Activated CD4-positive, alpha-beta T cell treated with anti-CD3 and anti-CD28 coated beads for 1 hour (primary cell): Measurements from ENCODE around the gene SAXO1.

Source experiments
- DNase-seq: peaks from one replicate; pipeline ENCODE4 v3.0.0-alpha.2; 2020

Gene SAXO1

DNA sequence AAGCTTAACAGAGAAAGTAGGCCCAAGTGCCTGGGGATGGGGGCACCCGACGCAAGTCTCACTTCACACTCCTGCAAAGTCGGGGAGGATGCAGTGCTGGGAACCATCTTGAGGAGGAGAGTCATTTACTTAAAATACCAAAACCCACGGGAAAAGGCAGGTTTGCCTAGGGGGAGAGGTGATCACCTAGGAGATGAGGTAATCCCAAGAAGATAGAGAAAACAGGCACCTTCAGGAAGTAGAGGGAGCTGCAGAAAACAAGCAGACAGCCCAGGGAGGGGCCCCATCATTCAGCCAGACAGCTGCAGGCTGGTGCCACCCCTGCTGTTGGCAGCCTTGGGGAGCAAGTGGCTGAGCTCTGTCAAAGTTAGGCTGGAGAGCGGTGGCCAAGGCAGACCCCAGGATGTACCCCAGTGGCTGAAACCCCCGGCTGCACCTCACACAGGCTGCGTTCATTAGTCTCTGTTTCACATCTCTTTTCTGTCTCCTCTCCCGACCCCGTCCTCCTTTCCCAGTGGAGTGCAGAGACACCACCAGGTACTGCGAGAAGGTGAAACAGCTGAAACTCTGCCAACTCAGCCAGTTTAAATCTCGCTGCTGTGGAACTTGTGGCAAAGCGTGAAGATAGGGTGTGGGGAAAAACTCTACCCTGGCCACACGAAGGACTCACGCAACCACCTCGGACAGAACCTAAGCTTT, 124.9 kb downstream of the SAXO1 start:
- no peak for DNase-seq

DNA sequence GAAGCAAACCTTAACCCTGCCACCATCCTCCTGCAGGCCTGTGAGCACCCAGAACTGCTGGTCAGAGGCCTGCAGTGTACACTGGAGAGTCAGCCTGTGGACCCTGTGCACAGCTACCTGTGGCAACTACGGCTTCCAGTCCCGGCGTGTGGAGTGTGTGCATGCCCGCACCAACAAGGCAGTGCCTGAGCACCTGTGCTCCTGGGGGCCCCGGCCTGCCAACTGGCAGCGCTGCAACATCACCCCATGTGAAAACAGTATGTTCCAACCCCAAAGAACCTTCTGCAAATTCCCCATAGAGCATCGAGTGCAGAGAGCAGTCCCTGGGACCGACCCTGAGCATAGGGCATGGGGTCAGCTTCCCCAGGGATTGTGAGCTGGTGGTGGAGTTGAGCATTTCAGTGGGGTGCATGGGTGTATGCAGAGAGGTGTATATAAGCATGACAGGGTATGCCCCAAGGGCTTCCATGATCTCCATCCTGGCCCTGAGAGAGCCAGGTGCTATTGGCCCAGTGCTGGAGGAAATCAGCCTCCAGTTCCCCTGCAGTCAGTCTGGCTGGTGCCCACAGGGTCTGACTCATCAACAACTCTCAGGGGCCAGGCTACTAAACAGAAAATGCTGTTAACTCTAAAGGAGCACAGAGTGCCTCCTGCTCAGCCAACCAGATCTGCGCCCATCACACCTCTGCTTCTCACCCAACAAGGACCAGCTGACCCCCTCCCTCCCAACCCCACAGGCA, 126.2 kb downstream of the SAXO1 start:
- DNase-seq, result no peak

DNA sequence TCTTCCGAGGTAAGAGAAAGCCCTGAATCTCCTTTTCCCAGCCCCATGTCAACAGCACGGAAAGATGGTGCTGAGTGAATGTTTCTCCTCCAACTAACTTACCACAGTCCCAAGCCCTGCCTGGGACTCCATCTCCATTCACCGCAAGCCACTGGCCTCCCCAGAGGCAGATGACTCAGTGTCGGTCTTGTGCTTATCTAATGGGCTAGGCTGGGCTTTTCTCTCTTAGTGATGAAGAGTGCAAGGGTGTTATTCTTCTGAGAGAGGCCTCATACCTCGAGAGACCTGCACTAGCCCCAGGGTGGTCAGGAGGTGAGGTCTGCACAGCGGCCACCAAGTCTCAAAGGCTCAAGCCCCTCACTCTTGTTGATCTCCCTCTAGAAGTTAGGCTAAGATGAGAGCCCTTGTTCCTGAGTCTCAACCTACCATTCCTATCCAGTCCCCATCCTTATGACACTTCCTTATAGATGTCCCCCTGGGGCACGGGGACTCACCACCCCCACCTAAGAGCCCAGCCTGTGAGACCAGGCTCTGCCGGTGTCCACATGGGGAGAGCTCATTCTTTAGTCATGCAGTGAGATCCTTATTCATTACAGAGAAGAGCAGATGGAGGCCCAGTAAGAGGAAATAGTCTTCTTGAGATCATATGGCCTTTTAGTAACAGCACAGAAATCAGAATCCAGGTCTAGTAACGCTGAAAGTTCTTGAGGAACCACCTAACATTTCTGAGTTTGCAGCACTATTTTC, 127.0 kb downstream of the SAXO1 start:
- no peak for DNase-seq

DNA sequence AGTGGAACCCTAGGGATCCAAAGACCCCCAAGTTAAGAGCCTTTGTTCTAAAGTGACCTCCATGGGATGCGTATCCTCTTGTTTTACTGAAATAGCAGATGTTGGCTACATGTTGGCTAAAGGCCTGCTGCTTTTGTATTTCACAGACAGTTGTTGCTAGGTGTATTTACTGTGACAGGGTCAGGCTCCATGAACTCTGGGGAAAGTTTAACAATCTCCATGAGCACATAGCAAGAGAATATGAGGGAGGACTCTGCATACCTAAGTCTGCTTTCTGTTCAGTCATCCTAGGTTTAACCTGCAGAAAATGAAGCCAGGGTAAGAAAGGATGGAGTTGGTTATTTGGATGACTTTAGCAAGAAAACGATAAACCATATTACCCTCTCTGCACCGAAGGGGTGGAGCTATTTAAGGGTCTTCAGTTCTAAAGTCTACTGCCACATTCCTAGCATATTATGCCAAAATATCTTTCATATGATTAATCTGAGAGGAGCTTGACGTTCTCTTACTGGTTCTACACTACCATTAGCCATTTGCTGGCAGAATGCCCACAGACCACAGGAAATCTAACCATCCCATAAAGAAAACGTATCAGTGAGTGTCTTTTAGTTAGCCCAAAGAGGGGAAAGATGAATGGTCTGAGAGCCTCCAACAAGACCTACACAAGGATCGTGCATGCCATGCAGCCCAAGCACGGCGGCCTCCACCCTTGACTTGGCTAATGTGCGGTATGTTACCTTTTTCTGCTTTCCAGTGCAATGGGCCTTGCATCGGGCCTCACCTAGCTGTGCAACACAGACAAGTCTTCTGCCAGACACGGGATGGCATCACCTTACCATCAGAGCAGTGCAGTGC, 127.8 kb downstream of the SAXO1 start:
- no peak for DNase-seq

DNA sequence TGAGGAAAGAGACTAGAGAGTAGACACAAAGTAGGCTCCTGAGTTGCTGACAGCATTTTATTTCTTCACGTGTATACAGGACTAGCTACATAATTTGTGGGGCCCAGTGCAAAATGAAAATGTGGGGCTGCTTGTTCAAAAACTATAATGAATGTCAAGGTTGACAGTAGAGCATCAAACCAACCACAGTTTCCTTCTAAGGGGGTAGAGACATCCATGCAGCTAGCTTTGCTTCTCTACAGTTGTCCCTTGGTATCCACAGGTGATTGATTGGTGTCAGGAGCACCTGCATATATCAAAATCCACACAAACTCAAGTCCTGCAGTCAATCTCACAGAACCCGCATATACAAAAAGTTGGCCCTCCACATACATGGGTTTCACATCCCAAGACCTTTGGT, 129.6 kb downstream of the SAXO1 start:
- no peak for DNase-seq

DNA sequence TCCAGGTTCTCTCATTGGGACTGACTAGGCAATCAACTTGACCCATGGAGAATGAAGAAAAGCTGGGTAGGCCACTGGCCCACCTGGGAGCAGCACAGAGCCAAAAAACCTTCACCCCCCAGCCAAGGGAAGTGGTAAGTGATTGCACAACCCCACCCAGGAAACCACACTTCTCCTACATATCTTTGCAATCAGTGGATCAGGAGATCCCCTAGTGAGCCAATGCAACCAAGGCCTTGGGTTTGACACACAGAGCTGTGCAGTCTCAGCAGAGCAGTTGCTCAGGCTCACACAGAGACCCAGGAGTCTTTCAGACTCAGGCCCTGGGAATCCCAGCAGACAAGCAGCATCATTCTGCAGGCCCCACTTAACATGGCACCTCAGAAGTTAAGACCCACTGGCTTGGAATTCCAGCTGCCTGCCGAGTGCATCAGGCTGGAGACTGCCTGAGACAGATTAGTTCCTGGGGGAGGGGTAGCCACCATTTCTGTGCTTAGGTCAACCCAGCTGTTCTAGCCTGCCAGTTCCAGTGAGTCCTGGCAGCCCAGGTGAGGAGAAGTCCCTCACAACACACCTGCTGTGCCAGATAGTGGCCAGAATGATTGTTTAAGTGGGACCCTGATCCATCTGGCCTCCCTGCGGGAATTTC, 136.4 kb downstream of the SAXO1 start:
- no peak for DNase-seq

DNA sequence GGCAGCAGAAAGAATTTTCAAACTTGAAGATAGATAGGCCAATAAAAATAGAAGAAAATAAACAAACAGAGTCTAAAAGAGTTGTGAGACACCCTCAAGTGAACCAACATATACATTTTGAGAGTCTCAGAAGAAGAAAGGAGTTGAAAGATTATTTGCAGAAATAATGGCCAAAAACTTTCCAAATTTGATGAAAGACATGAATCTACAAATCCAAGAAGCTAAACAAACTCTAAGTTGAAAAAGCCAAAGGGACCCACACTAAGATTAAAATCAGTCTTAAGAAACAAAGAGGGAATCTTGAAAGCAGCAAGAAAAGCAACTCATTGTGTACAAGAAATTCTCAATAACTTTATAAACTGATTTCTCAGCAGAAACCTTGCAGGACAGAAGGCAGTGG, 137.0 kb downstream of the SAXO1 start:
- DNase-seq, result no peak

DNA sequence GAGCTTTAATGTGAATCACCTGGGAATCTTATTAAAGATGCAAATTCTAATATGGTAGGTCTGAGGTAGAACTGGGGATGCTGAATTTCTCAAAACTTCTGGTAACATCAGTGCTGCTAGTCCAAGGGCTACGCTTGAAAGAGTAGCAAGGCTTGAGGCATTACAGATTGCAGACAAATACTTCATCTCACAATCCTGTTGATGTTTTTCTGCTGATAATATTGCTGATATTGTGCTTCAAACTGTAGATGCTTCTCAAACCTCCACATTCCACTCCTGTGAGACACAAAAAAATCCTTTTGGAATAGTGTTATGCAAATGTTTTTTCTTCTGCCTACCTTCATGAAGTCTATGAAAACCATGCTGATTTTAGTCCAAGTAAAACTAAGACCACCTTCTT, 139.5 kb downstream of the SAXO1 start:
- no peak for DNase-seq

DNA sequence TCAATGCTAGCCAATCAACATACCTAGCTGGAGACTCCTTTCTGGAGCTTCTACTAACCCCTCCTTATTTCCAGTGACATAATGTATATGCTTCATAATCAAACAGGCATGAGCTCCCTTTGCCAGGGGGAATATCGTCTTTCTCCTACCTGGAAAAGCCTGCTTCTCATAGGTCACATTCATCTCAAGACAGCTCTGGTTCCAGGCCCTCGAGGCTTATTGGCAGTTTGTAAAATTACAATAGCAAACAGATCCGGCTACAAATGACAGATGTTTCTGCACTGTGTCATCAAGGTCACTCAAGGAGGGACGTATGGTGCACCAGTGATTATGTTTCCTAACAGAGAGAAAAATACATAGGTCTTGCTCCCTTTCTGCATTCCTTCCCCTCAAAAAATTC, 140.0 kb downstream of the SAXO1 start:
- DNase-seq, result no peak

DNA sequence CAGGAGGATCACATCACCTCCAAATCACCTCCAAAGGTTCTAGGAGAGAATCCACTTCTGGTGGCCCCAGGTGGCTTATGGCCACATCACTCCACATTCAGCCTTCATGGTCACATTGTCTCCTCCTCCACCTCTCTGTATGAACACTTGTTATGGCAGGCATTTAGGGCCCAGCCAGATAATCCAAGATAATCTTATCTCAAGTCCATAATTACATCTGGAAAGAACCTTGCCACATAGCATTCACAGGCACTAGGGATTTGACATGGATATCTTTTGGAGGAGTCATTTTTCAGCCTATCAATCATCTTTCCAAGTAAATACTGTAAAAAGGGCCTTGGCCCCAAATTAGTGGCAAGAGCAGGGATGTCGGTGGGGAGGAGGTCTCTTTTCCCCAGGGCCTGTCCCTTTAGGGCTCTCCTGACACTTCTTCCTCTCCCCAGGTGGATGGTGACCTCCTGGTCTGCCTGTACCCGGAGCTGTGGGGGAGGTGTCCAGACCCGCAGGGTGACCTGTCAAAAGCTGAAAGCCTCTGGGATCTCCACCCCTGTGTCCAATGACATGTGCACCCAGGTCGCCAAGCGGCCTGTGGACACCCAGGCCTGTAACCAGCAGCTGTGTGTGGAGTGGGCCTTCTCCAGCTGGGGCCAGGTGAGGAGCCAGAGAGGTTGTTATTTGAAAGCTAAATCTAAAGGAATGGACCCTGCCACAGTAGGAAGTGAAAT, 140.9 kb downstream of the SAXO1 start:
- DNase-seq, result no peak

DNA sequence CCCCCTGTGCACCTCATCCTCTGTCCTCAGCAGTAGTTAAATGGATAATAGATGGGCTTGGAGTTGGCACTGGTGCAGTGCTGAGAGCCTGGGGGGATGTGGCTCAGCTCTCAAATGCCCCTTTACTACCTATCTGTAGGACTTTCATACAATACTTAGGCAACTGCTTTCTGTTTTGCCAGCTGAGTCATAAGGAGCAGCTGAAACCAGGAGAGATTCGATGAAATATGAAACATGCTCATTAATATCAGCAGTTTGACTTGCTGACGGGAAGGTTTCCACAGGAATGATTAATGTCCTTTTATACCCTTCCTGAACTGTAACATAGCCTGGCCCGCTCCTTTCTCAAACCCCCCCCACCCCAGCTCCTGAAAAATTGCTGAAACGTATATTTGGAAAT, 142.6 kb downstream of the SAXO1 start:
- no peak for DNase-seq

DNA sequence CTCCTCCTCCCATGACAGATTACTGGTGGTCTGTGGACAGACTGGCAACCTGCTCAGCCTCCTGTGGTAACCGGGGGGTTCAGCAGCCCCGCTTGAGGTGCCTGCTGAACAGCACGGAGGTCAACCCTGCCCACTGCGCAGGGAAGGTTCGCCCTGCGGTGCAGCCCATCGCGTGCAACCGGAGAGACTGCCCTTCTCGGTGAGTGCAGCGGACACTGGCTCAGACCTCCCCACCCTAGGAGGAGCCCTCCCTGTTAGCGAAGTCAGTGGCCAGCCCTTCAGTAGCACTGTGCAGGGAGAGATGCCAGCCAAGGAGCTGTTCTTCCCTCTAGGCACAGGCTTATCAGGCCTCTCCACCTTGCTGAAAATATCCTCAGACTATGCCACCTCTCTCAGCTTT, 143.5 kb downstream of the SAXO1 start:
- no peak for DNase-seq

DNA sequence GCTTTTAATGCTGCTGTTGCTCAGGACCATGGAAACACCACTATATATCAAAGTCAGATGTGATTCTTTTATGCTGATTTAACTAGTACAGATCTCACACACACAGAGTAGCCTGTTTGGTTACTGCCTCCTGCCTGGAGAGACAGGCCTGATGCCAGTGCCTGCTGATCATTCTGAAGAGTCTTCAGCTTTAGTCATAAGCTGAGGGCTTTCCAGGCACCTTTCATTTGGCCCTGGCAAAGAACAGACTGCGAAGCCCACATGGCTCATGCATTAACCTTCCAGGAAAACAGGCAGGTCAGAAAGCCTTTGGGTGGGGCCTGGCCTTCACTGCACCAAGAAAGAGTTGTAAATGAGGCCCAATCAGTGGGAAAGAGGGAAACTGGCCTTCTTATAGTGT, 144.7 kb downstream of the SAXO1 start:
- DNase-seq, result no peak

DNA sequence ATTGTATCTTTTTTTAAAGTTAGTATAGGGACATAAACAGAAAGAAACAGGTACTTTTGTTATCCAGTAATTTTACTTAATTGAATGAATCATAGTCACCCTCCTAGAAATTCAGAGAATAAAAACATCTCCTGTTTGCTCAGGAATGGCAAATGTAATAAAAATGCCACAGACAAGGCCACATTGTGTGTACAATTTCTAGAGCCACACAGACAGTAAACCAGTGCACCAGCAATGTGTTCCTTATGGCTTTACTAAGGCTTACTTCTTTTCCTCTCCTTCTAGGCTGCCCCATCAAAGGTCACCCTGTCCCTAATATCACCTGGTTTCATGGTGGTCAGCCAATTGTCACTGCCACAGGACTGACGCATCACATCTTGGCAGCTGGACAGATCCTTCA, 145.5 kb downstream of the SAXO1 start:
- DNase-seq, result no peak

DNA sequence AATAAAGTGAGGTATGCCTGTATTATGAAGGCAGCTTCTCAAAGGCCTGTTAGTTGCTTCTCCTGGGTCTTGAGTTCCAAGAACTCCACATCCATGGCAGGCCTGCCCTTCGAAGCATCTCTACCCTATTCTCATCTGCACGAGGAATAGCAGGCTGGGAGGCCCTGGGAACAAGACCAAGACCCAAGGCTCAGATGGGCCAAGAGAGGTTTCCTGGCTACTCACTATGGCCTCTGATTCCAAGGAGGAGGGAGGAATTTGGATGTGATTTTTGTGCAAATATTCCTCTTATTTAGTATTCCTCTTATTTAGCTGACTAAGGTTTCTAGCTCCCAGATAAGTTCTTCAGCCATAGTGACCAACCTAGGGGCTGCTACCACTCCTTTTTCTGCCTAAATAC, 151.3 kb downstream of the SAXO1 start:
- DNase-seq, result no peak

DNA sequence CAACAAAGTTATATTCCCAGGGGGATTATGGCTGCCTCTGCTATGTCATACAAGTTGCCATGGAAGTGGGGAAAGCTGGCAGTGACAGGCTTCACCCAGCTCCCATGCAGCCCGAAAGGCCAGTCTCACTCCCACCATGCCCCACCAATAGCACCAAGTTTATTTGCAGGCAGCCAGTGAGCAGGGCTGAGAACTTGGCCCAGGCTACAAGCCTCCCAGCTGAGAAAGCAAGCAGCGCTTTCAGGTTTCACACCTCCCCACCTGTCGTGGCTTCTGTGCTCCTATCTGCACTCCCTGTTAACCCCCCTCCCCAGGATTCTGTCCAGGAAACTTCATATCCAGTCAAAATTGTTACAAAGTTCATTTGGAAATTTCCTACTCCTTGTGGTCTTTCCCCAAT, 155.0 kb downstream of the SAXO1 start:
- no peak for DNase-seq
